HepG2 (cell line): ENCODE measurements around the gene DAZAP1. TPM values are rescaled to one million over a fixed set of nuclear protein-coding genes. Genes with fewer than 3 reads are reported as not detected.

Experiments used
- ELF3 ChIP-seq: IDR thresholded peaks from 2 replicates; pipeline ENCODE4 v1.6.1; 2016; ENCODE audit warnings: missing genetic modification reagents, missing compliant biosample characterization
- FOSL2 ChIP-seq: sonication (generic); formaldehyde crosslinking; IDR thresholded peaks from 2 replicates; pipeline ENCODE4 v1.4.0; 2020; ENCODE audit warnings: missing genetic modification reagents
- MTERF4 ChIP-seq: sonication (generic); formaldehyde crosslinking; IDR thresholded peaks from 2 replicates; pipeline ENCODE4 v1.8.0; 2023; ENCODE audit warnings: mild to moderate bottlenecking, missing genetic modification reagents
- NCOA2 ChIP-seq: sonication (generic); formaldehyde crosslinking; IDR thresholded peaks from 2 replicates; pipeline ENCODE4 v1.8.0; 2022; ENCODE audit warnings: inconsistent platforms
- ZFYVE20 ChIP-seq: sonication (generic); formaldehyde crosslinking; IDR thresholded peaks from 2 replicates; pipeline ENCODE4 v1.8.0; 2023; ENCODE audit warnings: low read depth, mild to moderate bottlenecking, moderate library complexity, missing genetic modification reagents, borderline replicate concordance
- ZNF143 ChIP-seq: sonication (generic); formaldehyde crosslinking; IDR thresholded peaks from 2 replicates; pipeline ENCODE4 v1.4.0; 2020; ENCODE audit warnings: missing genetic modification reagents
- ZNF225 ChIP-seq: sonication (generic); formaldehyde crosslinking; IDR thresholded peaks from 2 replicates; pipeline ENCODE4 v1.4.0; 2020; ENCODE audit warnings: mild to moderate bottlenecking, missing genetic modification reagents
- ZNF281 ChIP-seq: sonication (generic); formaldehyde crosslinking; IDR thresholded peaks from 2 replicates; pipeline ENCODE4 v1.4.0; 2020; ENCODE audit warnings: missing genetic modification reagents, borderline replicate concordance
- ZNF547 ChIP-seq: sonication (generic); formaldehyde crosslinking; IDR thresholded peaks from 2 replicates; pipeline ENCODE4 v1.5.1; 2020; ENCODE audit warnings: mild to moderate bottlenecking, missing genetic modification reagents
- ZNF564 ChIP-seq: sonication (generic); formaldehyde crosslinking; IDR thresholded peaks from 2 replicates; pipeline ENCODE4 v1.8.1; 2023; ENCODE audit warnings: mild to moderate bottlenecking, missing genetic modification reagents
- ZSCAN30 ChIP-seq: sonication (generic); formaldehyde crosslinking; IDR thresholded peaks from 2 replicates; pipeline ENCODE4 v1.5.0; 2020; ENCODE audit warnings: mild to moderate bottlenecking, missing genetic modification reagents
- polyA plus RNA-seq, 8 experiments: library from polyadenylated mRNA; depleted of rRNA in 3 of 8; stranded (reverse) in 7 of 8; unstranded in 1 of 8; fragments of >200 nt; fragmentation: Illumina TruSeq in 4 of 8; extraction: Trizol in 4 of 8; gene quantifications; 2 replicates each; pipeline versions ENCODE4 v1.2.1 to v1.2.3, GENCODE V29; 2011 to 2016; ENCODE audit warnings: low read depth in 4 of 8, missing spikeins in 1 of 8, mixed read lengths in 1 of 8; ENCODE audit not compliant: insufficient read depth in 1 of 8
- total RNA-seq, 5 experiments: library from RNA; depleted of rRNA; stranded (reverse); fragments of >200 nt; fragmentation: Illumina TruSeq; extraction: Trizol; gene quantifications; 2 replicates each; pipeline ENCODE4 v1.2.3, GENCODE V29; 2016; ENCODE audit warnings: low read depth in 1 of 5
- TF ChIP-seq, protein P1 (sequence below): sonication (generic); formaldehyde crosslinking; IDR thresholded peaks from 2 replicates; pipeline ENCODE4 v1.4.0; 2020; ENCODE audit warnings: mild to moderate bottlenecking, missing genetic modification reagents
- TF ChIP-seq, protein P2 (sequence below): sonication (generic); formaldehyde crosslinking; IDR thresholded peaks from 2 replicates; pipeline ENCODE4 v1.4.0; 2020; ENCODE audit warnings: missing genetic modification reagents
- TF ChIP-seq, protein P3 (sequence below): IDR thresholded peaks from 2 replicates; pipeline ENCODE4 v1.6.1; 2016; ENCODE audit warnings: mild to moderate bottlenecking, missing biosample characterization, missing genetic modification reagents
- TF ChIP-seq, protein P4 (sequence below): sonication (generic); formaldehyde crosslinking; IDR thresholded peaks from 2 replicates; pipeline ENCODE4 v1.4.0; 2020; ENCODE audit warnings: mild to moderate bottlenecking, missing genetic modification reagents

DAZAP1 gene
- total and polyA plus RNA-seq, 2 of the 13 experiments (the other 11 are each of a cell fraction or from before 2014, with no cell fraction given), result 63.3 to 79.2 TPM

- TF ChIP-seq ZSCAN30 (no peak), MTERF4 (CRISPR knock-in tag) (no peak; the same call in 1 of the 2 replicates), ZNF225 (CRISPR knock-in tag) (0 out of 2 replicates have a peak, but pooled peaks have one; percentile 19), ZNF547 (CRISPR knock-in tag) (peak; percentile 60), ELF3 (CRISPR knock-in tag) (peak; percentile 50; the same call in 1 of the 2 replicates), ZNF564 (0 out of 2 replicates have a peak, but pooled peaks have one; percentile 41), ZNF281 (CRISPR knock-in tag) (0 out of 2 replicates have a peak, but pooled peaks have one; percentile 23), ZFYVE20 (CRISPR knock-in tag) (0 out of 2 replicates have a peak, but pooled peaks have one; percentile 68), NCOA2 (0 out of 2 replicates have a peak, but pooled peaks have one; percentile 26), FOSL2 (CRISPR knock-in tag) (no peak), ZNF143 (CRISPR knock-in tag) (no peak)
- TF ChIP-seq, protein P1, sequence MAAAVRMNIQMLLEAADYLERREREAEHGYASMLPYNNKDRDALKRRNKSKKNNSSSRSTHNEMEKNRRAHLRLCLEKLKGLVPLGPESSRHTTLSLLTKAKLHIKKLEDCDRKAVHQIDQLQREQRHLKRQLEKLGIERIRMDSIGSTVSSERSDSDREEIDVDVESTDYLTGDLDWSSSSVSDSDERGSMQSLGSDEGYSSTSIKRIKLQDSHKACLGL, result peak; percentile 61; the same call in 1 of the 2 replicates
- TF ChIP-seq, protein P2, sequence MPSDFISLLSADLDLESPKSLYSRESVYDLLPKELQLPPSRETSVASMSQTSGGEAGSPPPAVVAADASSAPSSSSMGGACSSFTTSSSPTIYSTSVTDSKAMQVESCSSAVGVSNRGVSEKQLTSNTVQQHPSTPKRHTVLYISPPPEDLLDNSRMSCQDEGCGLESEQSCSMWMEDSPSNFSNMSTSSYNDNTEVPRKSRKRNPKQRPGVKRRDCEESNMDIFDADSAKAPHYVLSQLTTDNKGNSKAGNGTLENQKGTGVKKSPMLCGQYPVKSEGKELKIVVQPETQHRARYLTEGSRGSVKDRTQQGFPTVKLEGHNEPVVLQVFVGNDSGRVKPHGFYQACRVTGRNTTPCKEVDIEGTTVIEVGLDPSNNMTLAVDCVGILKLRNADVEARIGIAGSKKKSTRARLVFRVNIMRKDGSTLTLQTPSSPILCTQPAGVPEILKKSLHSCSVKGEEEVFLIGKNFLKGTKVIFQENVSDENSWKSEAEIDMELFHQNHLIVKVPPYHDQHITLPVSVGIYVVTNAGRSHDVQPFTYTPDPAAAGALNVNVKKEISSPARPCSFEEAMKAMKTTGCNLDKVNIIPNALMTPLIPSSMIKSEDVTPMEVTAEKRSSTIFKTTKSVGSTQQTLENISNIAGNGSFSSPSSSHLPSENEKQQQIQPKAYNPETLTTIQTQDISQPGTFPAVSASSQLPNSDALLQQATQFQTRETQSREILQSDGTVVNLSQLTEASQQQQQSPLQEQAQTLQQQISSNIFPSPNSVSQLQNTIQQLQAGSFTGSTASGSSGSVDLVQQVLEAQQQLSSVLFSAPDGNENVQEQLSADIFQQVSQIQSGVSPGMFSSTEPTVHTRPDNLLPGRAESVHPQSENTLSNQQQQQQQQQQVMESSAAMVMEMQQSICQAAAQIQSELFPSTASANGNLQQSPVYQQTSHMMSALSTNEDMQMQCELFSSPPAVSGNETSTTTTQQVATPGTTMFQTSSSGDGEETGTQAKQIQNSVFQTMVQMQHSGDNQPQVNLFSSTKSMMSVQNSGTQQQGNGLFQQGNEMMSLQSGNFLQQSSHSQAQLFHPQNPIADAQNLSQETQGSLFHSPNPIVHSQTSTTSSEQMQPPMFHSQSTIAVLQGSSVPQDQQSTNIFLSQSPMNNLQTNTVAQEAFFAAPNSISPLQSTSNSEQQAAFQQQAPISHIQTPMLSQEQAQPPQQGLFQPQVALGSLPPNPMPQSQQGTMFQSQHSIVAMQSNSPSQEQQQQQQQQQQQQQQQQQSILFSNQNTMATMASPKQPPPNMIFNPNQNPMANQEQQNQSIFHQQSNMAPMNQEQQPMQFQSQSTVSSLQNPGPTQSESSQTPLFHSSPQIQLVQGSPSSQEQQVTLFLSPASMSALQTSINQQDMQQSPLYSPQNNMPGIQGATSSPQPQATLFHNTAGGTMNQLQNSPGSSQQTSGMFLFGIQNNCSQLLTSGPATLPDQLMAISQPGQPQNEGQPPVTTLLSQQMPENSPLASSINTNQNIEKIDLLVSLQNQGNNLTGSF (CRISPR knock-in tag), result peak; percentile 70; the same call in 1 of the 2 replicates
- TF ChIP-seq, protein P3, sequence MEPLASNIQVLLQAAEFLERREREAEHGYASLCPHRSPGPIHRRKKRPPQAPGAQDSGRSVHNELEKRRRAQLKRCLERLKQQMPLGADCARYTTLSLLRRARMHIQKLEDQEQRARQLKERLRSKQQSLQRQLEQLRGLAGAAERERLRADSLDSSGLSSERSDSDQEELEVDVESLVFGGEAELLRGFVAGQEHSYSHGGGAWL, result peak; percentile 83
- TF ChIP-seq, protein P4, sequence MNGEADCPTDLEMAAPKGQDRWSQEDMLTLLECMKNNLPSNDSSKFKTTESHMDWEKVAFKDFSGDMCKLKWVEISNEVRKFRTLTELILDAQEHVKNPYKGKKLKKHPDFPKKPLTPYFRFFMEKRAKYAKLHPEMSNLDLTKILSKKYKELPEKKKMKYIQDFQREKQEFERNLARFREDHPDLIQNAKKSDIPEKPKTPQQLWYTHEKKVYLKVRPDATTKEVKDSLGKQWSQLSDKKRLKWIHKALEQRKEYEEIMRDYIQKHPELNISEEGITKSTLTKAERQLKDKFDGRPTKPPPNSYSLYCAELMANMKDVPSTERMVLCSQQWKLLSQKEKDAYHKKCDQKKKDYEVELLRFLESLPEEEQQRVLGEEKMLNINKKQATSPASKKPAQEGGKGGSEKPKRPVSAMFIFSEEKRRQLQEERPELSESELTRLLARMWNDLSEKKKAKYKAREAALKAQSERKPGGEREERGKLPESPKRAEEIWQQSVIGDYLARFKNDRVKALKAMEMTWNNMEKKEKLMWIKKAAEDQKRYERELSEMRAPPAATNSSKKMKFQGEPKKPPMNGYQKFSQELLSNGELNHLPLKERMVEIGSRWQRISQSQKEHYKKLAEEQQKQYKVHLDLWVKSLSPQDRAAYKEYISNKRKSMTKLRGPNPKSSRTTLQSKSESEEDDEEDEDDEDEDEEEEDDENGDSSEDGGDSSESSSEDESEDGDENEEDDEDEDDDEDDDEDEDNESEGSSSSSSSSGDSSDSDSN (CRISPR knock-in tag), result peak; percentile 55; the same call in 1 of the 2 replicates
Observed at GRCh38 chr19:1446713-1447481, 39.5 kb downstream of the DAZAP1 start (continued).
